Activated B cell treated with CpG ODN at 0.5 μM for 24 hours (primary cell): Measurements from ENCODE around the gene SNAPC1. TPM values are rescaled to one million over a fixed set of nuclear protein-coding genes. Genes with fewer than 3 reads are reported as not detected.

Experiments used
- ATAC-seq: fragments of 200-7000 bp; cut with Tn5 transposase; one replicate; pipeline ENCODE4 v1.10.0; 2021; ENCODE audit warnings: low read depth, mild to moderate bottlenecking, moderate library complexity
- CTCF ChIA-PET: fragments of 350-600 bp; sonication (Branson Sonifier 250); formaldehyde crosslinking; loops from one replicate; lab custom pipeline; 2021; ENCODE audit warnings: antibody characterized with exemption; lab: Charles Lee
- POLR2A ChIA-PET: fragments of 350-600 bp; sonication (Branson Sonifier 250); formaldehyde crosslinking; loops from one replicate; lab custom pipeline; 2021; ENCODE audit warnings: antibody characterized with exemption; lab: Charles Lee
- DNase-seq: peaks from one replicate; pipeline ENCODE4 v3.0.0; 2022
- H3K27ac Mint-ChIP-seq: one replicate; pipeline ENCODE4 v1.8.0; 2020; ENCODE audit warnings: mixed read lengths
- H3K27me3 Mint-ChIP-seq: one replicate; pipeline ENCODE4 v1.8.0; 2021; ENCODE audit warnings: mixed read lengths
- H3K36me3 Mint-ChIP-seq: one replicate; pipeline ENCODE4 v1.8.0; 2021; ENCODE audit warnings: low read depth, mixed read lengths
- H3K4me1 Mint-ChIP-seq: one replicate; pipeline ENCODE4 v1.8.0; 2021; ENCODE audit warnings: mixed read lengths
- H3K4me3 Mint-ChIP-seq: one replicate; pipeline ENCODE4 v1.8.0; 2020; ENCODE audit warnings: mild to moderate bottlenecking, mixed read lengths
- H3K9me3 Mint-ChIP-seq: one replicate; pipeline ENCODE4 v1.8.0; 2020; ENCODE audit warnings: mixed read lengths
- CTCF ChIP-seq: fragments of 200-600 bp; IDR thresholded peaks from one replicate; pipeline ENCODE4 v1.8.0; 2022; ENCODE audit warnings: antibody characterized with exemption, mild to moderate bottlenecking
- intact Hi-C: fragments of 100-400 bp; cut with micrococcal nuclease; formaldehyde crosslinking; loops from one replicate; pipeline ENCODE4 v1.15.1; 2024
- total RNA-seq: library from RNA; stranded (reverse); gene quantifications from 2 replicates; pipeline ENCODE4 v1.2.3, GENCODE V29; 2022

Gene SNAPC1
- total RNA-seq, 1 donor from 2014 or later: 5.2 TPM

DNA sequence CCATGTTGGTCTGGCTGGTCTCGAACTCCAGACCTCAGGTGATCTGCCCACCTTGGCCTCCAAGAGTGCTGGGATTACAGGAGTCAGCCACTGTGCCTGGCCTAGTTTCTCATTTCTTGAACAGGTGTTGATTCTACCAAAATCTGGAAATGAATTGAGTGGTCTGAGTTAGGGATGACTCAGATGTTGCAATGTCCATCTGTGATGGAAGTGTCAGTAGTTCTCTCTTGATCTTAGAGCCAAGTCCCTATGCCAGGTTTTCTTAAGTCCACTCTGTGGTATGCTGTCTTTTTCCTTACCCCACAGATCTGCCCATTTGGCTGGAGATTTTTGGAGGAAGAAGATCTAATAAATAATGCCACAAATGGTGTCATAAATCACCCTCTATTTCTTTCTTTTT lies 12.6 kb downstream of the SNAPC1 start:
- ATAC-seq: no peak
- H3K27ac Mint-ChIP-seq: no peak overlapping the region
- no peaks in the 10 kb centered on the region for H3K9me3 Mint-ChIP-seq
- H3K4me1 Mint-ChIP-seq: no peaks in the 10 kb centered on the region
- intact Hi-C loops: no loop called here
- no peak overlapping the region for H3K4me3 Mint-ChIP-seq
- ChIA-PET CTCF (no interaction called here), POLR2A (no interaction called here)
- H3K27me3 Mint-ChIP-seq: no peaks in the 10 kb centered on the region
- H3K36me3 Mint-ChIP-seq: peaks cover 72% of the 10 kb centered on the region
- no peak for DNase-seq
- TF ChIP-seq CTCF: no peak

GRCh38 chr14:61780125-61780524 lies 17.9 kb downstream of the SNAPC1 start:
- no peak for TF ChIP-seq CTCF
- DNase-seq: no peak
- ChIA-PET POLR2A (no interaction called here), CTCF (no interaction called here)
- peaks cover 77% of the 10 kb centered on the region for H3K36me3 Mint-ChIP-seq
- no peaks in the 10 kb centered on the region for H3K9me3 Mint-ChIP-seq
- H3K4me3 Mint-ChIP-seq: no peak overlapping the region
- no peaks in the 10 kb centered on the region for H3K27me3 Mint-ChIP-seq
- no peak for ATAC-seq
- no peaks in the 10 kb centered on the region for H3K4me1 Mint-ChIP-seq
- no peak overlapping the region for H3K27ac Mint-ChIP-seq
- intact Hi-C loops: no loop called here

GRCh38 chr14:61797309-61797708 lies 35.1 kb downstream of the SNAPC1 start:
- ATAC-seq: no peak
- DNase-seq: no peak
- POLR2A ChIA-PET: no interaction called here
- H3K36me3 Mint-ChIP-seq: peaks cover 27% of the 10 kb centered on the region
- intact Hi-C loops: no loop called here
- no peak for TF ChIP-seq CTCF
- H3K27ac Mint-ChIP-seq: no peak overlapping the region
- H3K27me3 Mint-ChIP-seq: no peaks in the 10 kb centered on the region
- no peaks in the 10 kb centered on the region for H3K9me3 Mint-ChIP-seq
- CTCF ChIA-PET: interaction anchor here (0.7 kb wide), 1 partner anchor 337 kb away, joined by 3 read pairs; no protein-coding TSS in a partner anchor
- H3K4me1 Mint-ChIP-seq: no peaks in the 10 kb centered on the region
- H3K4me3 Mint-ChIP-seq: no peak overlapping the region

DNA sequence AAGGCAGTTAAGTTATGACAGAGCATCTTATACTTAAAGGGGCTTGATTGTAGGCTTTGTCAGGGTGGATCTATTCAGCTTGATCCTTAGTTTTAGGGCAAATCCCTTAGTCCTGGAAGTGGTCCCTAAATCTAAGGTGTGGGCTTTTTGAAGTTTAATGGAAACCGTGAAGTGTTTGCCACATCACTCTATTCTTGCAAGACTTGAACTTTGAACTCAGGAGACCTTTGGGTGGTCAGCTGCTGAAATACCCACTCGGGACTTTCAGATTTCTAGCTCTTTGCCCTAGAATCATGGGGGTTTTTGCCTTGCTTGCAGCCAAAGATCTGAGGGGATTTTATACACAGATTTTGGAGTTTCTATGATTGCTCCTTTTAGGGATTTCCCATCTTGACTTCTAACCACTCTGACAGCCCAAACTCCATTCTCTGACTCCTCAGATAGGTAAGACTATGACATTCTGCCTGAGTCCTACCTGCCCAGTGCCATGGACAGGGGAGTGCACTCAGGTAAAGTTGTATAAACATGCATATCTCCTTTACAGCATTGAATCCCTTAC lies 39.9 kb downstream of the SNAPC1 start:
- H3K9me3 Mint-ChIP-seq: no peaks in the 10 kb centered on the region
- peaks cover 2% of the 10 kb centered on the region for H3K36me3 Mint-ChIP-seq
- intact Hi-C loops: no loop called here
- ChIA-PET POLR2A (no interaction called here), CTCF (no interaction called here)
- TF ChIP-seq CTCF: no peak
- DNase-seq (no peak), ATAC-seq (no peak)
- H3K4me1 Mint-ChIP-seq: peaks cover 5% of the 10 kb centered on the region
- no peak overlapping the region for H3K4me3 Mint-ChIP-seq
- H3K27me3 Mint-ChIP-seq: no peaks in the 10 kb centered on the region
- H3K27ac Mint-ChIP-seq: no peak overlapping the region

- Mint-ChIP-seq H3K27ac (no peak overlapping the region), H3K4me3 (no peak overlapping the region), H3K4me1 (peaks cover 5% of the 10 kb centered on the region), H3K27me3 (no peaks in the 10 kb centered on the region), H3K9me3 (no peaks in the 10 kb centered on the region), H3K36me3 (no peaks in the 10 kb centered on the region)
- DNase-seq: no peak
- no peak for TF ChIP-seq CTCF
- no peak for ATAC-seq
- intact Hi-C loops: no loop called here
- ChIA-PET CTCF (no interaction called here), POLR2A (no interaction called here)
Measured at GRCh38 chr14:61803755-61804154, 41.5 kb downstream of the SNAPC1 start.
